HepG2 (cell line): ENCODE results near the gene SMURF2. TPM values are rescaled to one million over a fixed set of nuclear protein-coding genes. Genes with fewer than 3 reads are reported as not detected.

ENCODE experiments used
- ATM ChIP-seq: fragments of 450-650 bp; IDR thresholded peaks from 2 replicates; pipeline ENCODE4 v1.7.1; 2017; ENCODE audit warnings: mild to moderate bottlenecking, borderline replicate concordance
- HDAC6 ChIP-seq: fragments of 200-600 bp; sonication (generic); IDR thresholded peaks from 2 replicates; pipeline ENCODE4 v1.7.0; 2017; ENCODE audit warnings: mild to moderate bottlenecking, antibody characterized with exemption, low read length, low read depth
- HOXA5 ChIP-seq: sonication (generic); formaldehyde crosslinking; IDR thresholded peaks from 2 replicates; pipeline ENCODE4 v1.4.0; 2020; ENCODE audit warnings: missing genetic modification reagents
- MYPOP ChIP-seq: sonication (generic); formaldehyde crosslinking; IDR thresholded peaks from 2 replicates; pipeline ENCODE4 v1.8.1; 2023; ENCODE audit warnings: mild to moderate bottlenecking, moderate library complexity, missing genetic modification reagents
- REST ChIP-seq, 2 experiments: IDR thresholded peaks; 2 replicates each; pipeline ENCODE4 v1.6.1; 2011 to 2012; ENCODE audit warnings: low read length in 2 of 2, borderline replicate concordance in 1 of 2, low read depth in 1 of 2, mild to moderate bottlenecking in 1 of 2, moderate library complexity in 1 of 2
- RFXAP ChIP-seq: sonication (generic); formaldehyde crosslinking; IDR thresholded peaks from 2 replicates; pipeline ENCODE4 v1.4.0; 2020; ENCODE audit warnings: missing genetic modification reagents, borderline replicate concordance
- TGIF2 ChIP-seq: IDR thresholded peaks from 2 replicates; pipeline ENCODE4 v1.6.1; 2016; ENCODE audit warnings: control low read depth, missing compliant biosample characterization
- ZNF138 ChIP-seq: sonication (generic); formaldehyde crosslinking; IDR thresholded peaks from 2 replicates; pipeline ENCODE4 v1.5.0; 2020; ENCODE audit warnings: mild to moderate bottlenecking, low read depth, missing genetic modification reagents
- ZNF253 ChIP-seq: sonication (generic); formaldehyde crosslinking; IDR thresholded peaks from 2 replicates; pipeline ENCODE4 v1.8.0; 2022; ENCODE audit warnings: mild to moderate bottlenecking, missing genetic modification reagents, borderline replicate concordance
- ZNF331 ChIP-seq: sonication (generic); formaldehyde crosslinking; IDR thresholded peaks from 2 replicates; pipeline ENCODE4 v1.4.0; 2020; ENCODE audit warnings: missing genetic modification reagents
- polyA plus RNA-seq, 8 experiments: library from polyadenylated mRNA; depleted of rRNA in 3 of 8; stranded (reverse) in 7 of 8; unstranded in 1 of 8; fragments of >200 nt; fragmentation: Illumina TruSeq in 4 of 8; extraction: Trizol in 4 of 8; gene quantifications; 2 replicates each; pipeline versions ENCODE4 v1.2.1 to v1.2.3, GENCODE V29; 2011 to 2016; ENCODE audit warnings: low read depth in 4 of 8, missing spikeins in 1 of 8, mixed read lengths in 1 of 8; ENCODE audit not compliant: insufficient read depth in 1 of 8
- total RNA-seq, 5 experiments: library from RNA; depleted of rRNA; stranded (reverse); fragments of >200 nt; fragmentation: Illumina TruSeq; extraction: Trizol; gene quantifications; 2 replicates each; pipeline ENCODE4 v1.2.3, GENCODE V29; 2016; ENCODE audit warnings: low read depth in 1 of 5
- TF ChIP-seq, protein P1 (sequence below): sonication (generic); formaldehyde crosslinking; IDR thresholded peaks from 2 replicates; pipeline ENCODE4 v1.8.1; 2023; ENCODE audit warnings: mild to moderate bottlenecking, missing genetic modification reagents
- TF ChIP-seq, protein P2 (sequence below): sonication (generic); formaldehyde crosslinking; IDR thresholded peaks from 2 replicates; pipeline ENCODE4 v1.4.0; 2020; ENCODE audit warnings: missing genetic modification reagents

Gene SMURF2
- total and polyA plus RNA-seq, 2 of the 13 experiments (the other 11 are each of a cell fraction or from before 2014, with no cell fraction given): 14.9 to 24.3 TPM

DNA sequence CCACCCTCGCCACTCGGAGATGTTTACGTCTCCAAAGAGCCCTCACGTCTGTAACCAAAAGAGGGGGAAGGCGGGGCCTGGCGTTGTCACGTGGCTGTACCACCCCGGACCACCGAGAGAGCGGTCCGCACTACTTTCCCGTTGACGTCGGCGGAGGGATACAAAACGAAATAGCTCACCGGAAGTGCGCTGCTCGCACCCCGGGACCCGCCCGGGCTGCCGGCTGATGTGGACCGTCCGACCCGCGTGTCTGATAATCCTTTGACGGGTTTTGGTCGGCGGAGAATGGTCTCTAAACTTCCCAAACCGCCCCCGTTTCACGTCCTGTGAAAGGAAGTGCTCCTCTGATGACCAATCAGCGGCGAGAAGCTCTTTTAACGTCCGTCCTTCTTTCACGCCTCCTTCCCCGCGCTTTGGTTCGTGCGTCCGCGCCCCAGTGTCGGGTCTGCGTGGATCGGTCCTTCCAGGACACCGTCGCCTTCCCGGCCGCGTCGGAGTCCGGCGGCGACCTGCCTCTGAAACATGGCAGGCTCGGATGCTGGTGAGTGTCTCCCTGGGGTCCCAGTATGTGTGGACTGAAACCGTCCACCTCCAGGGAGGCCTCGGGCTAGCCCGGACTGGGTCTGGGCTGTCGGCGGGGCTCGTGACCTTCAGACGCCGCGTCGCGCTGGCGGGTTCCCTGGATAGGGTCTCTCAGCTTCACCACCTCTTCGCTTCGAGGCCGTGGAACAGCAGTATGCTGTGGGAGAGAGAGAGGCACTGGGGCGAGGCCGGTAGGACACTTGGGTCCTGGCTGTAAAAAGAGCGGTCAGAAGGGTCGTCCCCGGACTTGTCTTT, 155.3 kb downstream of the SMURF2 start, which contains the start of gene CEP95 (continued):
- TF ChIP-seq ZNF253 (CRISPR knock-in tag): peak; percentile 70; the same call in 1 of the 2 replicates
- peak; percentile 94 for TF ChIP-seq TGIF2
- no peak for TF ChIP-seq ATM
- TF ChIP-seq ZNF138 (CRISPR knock-in tag): no peak; the same call in 1 of the 2 replicates
- TF ChIP-seq HOXA5: 0 out of 2 replicates have a peak, but pooled peaks have one; percentile 74
- peak; percentile 46 for TF ChIP-seq ZNF331 (CRISPR knock-in tag)
- TF ChIP-seq MYPOP (CRISPR knock-in tag): peak; percentile 90
- TF ChIP-seq HDAC6: no peak
- TF ChIP-seq, protein P1, sequence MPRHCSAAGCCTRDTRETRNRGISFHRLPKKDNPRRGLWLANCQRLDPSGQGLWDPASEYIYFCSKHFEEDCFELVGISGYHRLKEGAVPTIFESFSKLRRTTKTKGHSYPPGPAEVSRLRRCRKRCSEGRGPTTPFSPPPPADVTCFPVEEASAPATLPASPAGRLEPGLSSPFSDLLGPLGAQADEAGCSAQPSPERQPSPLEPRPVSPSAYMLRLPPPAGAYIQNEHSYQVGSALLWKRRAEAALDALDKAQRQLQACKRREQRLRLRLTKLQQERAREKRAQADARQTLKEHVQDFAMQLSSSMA (CRISPR knock-in tag): no peak
- peak; percentile 44 for TF ChIP-seq RFXAP (CRISPR knock-in tag)
- no peak; a peak in 1 of 4 replicates for TF ChIP-seq REST (IDR thresholded peaks at IDR 0.05; ENCODE audit: borderline replicate concordance in 1 of 2, low read depth in 1 of 2, low read length in 2 of 2)
- TF ChIP-seq, protein P2, sequence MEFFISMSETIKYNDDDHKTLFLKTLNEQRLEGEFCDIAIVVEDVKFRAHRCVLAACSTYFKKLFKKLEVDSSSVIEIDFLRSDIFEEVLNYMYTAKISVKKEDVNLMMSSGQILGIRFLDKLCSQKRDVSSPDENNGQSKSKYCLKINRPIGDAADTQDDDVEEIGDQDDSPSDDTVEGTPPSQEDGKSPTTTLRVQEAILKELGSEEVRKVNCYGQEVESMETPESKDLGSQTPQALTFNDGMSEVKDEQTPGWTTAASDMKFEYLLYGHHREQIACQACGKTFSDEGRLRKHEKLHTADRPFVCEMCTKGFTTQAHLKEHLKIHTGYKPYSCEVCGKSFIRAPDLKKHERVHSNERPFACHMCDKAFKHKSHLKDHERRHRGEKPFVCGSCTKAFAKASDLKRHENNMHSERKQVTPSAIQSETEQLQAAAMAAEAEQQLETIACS (CRISPR knock-in tag): peak; percentile 50; the same call in 1 of the 2 replicates
